SK-N-MC (cell line): ENCODE measurements around the gene CDCA7L.

ENCODE experiments used
- EZH2 ChIP-seq: fragments of 200-600 bp; sonication (generic); IDR thresholded peaks from one replicate; pipeline ENCODE4 v1.6.1; 2017; ENCODE audit warnings: antibody characterized with exemption
- FOXP2 ChIP-seq: optimal IDR thresholded peaks from 2 replicates; pipeline ENCODE3; 2011; ENCODE audit warnings: mild to moderate bottlenecking, moderate library complexity; ENCODE audit not compliant: insufficient read depth; ENCODE audit errors: extremely low read length, control extremely low read depth

GRCh38 chr7:21886396-21886795, 59.3 kb downstream of the CDCA7L start:
- no peak for TF ChIP-seq EZH2
- TF ChIP-seq FOXP2: no peak
